DMS114 treated with DMSO at 0.1 percent for 48 hours (cell line): ENCODE data around the gene NPHP1.
"Not testable (repeated sequence)": the region's sequence is repeated elsewhere in the genome, so short reads cannot be mapped to it uniquely, and the experiment has no call there.

Experiments
- DNase-seq: peaks from one replicate; lab custom pipeline; 2025; ENCODE audit not compliant: unreplicated experiment; lab: John Stamatoyannopoulos, UW

Gene NPHP1

DNA sequence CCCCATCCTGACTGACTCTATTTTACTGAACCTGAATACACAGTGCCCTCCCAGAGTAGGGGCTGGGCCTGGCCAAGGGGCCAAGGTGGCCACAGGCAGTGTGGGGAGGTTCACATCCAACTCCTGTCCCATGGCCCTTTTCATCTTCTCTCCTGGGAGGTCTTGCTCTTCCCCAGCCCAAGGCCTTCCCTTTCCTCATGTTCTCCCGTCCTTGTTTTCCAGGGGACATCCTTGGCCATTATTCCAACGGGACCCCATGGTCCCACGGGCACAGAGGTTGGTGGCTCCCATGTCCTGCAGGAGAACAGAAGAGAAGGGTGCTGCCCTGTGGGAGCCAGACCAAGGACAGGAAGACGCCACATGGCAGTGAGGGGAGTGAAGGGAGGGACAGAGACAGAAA is 99.6 kb downstream of the NPHP1 start:
- DNase-seq, result no peak

DNA sequence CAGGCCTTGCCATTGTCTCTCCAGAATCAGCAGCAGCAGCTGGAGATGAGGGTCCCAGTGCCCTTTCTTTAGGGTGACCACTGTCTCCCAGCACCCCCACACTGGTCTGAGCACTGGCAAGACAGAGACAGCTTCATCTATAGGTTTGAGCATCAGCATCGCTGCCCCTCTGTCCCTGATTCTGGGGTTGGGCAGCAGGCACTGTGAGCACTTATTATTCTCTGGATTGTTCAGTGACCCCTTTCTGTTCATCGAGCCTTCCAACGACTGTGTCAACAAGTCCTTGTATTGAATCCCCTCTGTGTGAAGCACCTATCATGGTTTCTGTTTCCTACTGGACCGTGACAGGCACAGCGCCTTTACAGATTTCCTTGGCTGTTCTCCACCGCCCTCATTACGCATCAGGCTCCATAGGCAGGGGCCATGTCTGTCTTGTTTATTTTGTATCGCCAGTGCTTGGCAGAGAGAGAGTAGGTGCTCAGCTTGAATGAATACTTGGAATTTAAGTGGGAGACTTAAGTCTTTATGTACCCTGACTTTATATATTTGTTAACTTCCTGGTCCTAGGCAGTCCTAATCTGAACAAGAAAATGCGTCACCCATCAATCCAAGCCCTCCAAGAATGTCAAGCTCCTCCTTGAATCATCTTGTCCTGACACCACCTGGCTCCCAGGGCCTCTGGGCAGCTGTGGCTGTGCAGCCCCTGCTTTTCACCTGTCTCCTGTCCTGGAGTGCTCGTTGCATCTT is 100.6 kb downstream of the NPHP1 start:
- DNase-seq, result no peak

DNA sequence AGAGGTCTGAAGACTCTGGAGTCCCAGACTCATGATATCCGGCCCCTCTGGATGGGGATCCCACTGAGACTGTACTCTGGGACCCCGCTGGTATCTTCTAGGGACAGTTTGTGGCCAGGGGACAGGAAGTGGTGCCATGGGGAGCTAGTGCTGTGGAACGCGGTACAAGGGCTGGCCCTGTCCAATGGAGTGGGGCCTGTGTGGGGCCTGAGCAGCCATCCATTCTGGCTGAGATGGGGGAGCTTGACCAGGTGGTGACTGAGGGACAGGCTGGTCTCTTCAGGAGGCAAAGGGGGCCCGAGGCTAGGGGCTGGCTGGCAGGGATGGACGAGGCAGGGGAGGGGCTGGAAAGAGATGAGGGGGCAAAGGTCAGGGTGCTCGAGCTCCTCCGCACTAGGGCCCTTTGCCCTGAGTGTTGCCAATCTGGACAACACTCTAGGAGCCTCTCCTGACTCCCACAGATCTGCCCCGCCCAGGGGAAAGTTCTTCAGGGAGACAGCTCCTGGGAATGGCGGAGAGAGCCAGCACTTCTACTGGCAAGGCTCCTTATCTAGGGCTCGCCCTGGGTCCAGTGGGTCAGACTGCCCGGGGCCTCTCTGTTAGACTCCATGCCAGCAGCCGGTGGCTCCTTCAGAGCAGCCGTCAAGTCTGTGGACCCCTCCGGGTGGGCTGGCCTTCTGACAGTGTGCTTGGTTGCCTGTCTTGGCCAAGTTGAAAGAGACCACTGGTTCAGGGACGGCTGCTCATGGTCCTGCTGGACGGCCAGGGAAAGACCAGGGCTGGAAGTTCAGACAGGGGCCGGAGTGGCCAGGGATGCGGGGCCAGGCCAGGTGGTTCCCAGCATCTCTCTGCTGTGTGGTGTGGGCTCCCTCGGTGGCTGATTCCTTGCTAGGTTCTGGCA is 101.5 kb downstream of the NPHP1 start:
- DNase-seq, result no peak

DNA sequence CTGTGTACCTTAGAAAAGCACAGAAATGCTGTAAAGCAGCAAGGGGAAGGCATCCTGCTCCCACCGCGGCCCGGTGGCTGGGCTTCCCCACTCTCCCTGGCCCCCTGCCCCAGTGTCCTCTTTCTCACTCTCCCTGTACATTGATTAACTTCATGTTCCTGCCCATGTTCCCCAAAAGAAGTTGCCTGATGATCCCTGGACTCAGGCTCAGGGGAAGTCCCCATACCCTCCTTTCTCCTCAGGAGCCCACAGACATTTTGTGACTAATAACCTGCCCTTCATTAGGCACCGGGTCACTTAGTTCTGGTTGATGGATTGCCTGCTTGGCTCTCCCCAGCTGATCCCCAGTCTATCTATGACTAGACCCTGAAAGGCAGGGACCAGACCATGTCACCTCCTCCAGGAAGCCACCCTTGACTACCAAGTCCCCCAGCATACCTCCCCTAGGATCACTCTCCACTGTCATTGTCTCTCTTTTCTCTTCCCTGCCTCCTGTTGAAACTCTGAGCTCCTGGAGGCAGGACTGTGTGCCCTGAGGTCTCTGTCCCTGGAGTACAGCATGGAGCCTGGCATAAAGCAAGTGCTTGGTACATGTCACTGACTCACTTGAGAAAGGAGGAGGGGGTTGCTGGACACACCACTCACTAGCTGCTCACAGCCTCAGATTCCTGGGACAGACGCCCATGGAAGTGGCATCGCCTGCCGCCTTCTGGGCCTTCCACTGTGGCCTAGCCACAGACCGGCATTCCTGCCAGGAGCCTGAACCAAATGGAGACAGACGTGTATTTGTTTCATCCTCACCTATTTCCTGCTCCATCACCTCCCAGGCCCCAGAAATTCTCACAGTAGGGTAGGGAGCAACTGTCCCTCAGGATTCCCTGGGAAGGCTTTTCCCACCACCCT is 102.7 kb downstream of the NPHP1 start:
- no peak for DNase-seq

DNA sequence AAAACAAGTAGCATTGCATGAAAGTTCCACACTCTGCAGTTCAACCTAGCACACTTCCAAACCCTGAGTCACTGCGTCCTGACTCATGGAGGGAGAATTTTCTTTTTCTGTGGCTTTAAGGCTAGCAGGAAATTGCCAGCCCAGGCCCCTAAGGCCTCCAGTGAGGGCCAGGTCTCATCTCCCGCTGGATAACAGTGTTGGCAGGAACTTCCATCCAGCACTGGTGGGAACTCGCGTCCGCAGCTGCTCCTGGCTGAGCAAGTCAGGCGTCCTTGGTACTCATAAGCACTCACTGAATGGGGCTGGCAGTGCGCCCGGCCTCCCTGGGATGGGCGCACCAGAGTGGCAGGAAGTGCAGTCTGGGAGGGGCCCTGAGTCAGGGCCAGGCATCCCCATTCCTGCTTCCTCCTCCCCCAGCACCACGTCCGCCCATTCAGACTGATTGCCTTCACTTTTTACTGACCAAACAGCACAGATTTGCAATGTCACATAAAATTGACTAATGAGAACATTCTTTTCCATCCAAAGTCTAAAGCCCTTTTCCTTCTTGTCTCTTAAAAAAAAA is 103.5 kb downstream of the NPHP1 start:
- DNase-seq, result no peak

DNA sequence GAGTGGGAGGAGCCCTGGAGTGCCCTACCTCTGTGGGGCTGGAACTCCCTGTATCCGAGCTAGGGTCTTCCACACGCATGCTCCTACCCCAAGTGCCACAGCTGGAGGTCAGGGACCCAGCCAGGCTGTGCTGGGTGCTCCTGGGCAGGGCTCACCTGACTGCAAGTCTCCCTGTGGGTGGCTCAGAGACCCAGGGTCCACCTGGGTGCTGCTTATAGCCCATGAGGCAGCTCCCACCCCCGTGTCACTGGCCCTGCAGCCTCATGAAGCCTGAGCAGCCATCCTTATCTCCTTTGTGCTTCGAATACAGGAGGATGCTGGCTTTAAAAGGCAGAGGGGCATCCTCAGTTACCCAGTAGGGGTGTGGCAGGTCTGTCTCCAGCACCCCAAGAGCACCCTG is 103.9 kb downstream of the NPHP1 start:
- DNase-seq, result not testable (repeated sequence)

DNA sequence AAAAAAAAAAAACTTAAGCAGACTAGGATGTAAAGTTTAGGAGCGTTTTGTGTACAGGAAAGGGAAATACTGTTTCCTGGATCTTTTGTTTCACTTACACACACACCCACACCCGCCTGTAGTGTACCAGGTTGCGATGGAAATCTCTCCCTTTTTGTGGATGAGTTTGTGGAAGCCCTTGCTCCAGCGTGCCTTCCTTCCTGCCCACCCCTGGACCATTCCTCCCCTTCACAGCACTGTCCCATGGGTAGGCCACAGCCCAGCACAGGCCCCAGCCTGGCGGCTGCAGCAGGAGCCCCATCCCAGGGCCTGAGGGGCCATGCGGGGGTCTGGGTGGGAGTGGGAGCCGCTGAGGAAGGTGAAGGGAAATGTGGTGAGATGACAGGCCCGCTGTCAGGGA is 104.3 kb downstream of the NPHP1 start:
- DNase-seq, result no peak

DNA sequence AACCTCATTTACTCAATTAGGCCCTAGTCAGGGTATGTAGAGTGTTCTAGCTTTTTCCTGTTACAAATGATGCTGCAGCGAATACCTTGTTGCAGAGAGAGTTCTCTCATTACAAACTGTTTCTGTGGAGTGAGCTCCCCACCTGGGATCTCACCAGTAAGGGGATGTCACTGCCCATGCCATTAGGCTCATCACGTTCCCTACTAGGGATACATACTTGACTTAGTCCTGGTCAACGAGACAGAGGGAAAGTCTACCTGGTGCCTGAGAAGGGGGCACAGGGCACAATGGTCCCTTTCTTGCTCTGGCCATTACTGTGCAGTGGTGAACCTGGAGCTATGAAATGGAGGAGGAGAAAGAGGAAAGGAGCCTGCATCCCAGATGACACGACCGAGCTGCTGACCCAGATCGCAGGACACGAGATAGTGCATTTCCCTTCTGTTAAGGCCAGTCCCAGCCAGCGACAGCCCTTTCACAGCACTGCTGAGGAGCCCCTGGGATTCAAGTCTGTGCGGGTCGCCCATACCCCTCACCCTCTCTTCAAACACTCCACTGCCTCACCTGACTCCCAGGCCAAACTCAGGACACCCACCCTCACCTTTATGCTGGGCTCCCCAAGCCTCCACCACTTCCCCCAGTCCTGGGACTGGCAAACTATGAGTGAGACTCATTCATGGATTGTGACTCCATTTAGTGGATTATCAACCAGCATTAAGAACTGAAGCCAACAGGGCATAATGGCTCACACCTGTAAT is 105.2 kb downstream of the NPHP1 start:
- no peak for DNase-seq

DNA sequence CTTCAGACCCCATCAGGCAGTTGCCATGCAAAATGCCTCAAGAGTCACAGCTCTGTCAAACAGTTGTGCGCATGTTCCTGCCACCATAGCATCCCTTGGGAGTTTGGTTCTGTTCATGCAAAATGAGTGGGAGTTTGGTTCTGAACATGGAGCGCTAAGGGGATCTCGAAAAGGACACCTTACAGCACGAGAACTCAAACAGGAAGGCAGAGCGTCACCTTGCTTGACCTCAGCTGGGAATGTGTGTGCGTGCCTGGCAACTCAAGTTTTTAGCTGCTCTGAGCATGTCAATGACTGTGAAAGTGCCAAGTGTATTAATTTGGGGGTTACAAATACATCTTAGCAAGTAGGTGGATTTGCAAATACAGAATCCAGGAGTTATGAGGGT is 105.8 kb downstream of the NPHP1 start:
- no peak for DNase-seq

DNA sequence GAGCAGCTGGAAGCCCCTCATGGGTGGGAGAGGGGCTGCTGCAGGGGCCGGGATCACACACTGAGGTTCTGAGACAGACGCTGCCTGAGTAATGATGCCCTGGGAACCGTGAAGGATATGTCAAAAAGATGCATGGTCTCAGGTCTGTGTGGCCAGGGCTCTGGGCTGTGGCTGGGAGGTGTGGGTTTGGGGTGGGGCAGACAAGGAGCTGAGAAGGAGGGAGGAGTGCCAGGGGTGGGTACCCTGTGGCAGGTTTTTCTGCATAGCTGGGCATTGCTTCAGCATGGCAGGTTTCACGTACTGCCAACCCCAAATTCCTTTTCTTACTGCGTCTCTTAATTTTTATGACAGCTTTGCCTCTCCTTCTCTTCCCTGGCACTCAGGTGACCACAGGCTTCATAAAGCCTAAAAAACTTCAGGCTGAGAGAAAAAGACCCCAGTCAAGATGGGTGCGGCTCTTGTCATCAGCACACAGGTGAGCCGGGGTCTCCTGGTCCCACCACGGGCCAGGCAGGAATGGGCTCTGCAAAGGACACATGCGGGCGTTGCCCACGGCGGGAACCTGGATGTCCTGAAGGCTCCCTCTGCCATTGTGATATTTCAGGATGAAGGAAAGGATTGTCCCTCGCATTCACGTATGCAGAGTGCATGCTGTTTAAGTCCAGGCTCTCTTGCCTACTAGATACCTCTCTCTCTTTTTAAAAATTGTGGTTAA is 107.2 kb downstream of the NPHP1 start:
- no peak for DNase-seq

DNA sequence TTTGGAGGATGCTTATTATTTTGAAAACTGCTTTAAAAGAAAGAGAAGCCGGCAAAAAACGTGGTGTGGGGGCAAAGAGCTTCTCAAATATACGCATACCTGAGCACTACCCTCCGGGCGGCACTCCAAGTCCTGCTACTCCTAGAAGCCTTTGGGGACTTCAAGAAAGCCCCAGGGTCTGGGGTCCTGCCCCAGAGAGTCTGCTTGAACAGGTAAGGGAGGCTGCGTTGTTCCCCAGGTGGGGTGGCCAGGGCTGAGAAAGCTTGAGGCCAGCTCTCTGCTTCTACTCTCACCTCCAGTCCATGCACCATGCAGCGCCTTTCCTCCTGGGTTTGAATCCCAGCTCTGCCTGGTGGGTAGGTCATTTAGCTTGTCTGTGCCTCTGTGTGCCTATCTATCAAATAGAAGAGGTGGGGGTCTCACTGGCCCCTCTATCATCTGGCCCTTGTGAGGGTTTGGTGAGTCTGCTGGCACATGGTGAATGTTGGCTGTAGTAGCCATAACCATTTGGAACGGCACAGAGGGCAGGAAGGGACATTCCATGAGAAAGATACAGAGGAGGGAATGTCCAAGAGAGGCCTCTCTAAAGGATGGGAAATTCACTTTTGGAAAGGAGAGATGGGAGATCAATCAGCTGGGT is 108.7 kb downstream of the NPHP1 start:
- no peak for DNase-seq

DNA sequence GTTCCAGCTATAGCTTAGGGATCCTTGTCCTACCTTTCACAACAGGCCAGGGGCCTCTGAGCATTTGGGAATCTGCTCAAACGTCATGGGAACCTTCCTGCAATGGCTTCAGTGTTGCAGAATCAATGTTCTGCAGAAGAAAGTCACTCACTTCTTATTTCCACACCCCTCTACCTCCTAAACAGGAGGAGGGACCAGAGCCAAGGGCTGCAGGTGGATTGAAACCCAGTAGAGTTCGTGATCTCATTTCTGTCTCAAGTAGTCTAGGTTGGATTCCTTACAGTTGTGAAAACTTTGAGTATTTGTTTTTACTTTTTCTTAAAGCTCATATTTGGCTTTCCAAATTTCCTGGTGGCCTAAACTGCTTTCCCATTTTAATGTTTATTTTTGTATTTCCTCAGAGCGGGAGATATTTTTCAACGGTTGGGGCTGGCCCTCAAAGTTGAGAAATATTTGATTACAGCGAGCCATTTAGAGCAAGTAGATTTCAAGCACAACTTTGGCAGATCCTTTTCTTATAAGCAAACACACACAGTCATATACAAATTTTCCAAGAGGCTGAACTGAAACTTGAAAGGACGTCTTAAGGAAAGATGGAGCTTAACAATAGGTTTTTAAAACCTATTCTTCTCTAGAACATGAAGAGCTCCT is 109.8 kb downstream of the NPHP1 start:
- DNase-seq, result not testable (repeated sequence)

DNA sequence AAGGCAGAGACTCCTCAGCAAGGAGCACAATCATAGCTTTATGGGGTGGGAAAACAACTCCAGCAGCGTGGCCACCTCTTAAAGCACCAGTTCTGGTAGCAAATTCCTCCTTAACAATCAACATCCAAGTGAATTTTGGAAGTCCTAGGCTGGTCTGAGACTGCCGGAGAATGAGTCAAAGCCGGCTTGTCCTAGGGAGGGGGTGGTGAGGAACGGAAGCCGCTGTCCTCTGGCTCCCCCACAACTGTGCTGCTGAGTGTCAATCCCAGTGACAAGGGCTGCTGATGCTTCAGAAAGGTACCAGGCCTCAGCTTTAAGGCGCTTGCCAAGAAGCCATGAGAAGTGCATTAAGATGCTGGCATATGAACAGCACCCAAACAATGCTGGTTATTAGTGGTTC is 110.9 kb downstream of the NPHP1 start:
- not testable (repeated sequence) for DNase-seq

DNA sequence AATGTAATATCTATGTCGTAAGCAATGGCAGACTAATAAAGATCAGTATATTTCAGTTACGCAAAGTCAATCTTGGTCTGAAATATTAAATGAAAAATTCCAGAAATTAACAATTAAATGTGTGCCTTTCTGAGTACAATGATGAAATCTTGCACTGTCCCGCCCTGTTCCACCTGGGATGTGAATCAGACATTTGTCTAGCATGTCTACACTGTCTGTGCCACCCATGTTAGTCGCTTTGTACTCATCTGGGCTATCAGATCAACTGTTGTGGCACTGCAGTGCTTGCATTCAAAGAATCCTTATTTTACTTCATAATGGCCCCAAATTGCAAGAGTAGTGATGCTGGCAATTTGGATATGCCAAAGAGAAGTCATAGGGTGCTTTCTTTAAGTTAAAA is 114.6 kb downstream of the NPHP1 start:
- not testable (repeated sequence) for DNase-seq

DNA sequence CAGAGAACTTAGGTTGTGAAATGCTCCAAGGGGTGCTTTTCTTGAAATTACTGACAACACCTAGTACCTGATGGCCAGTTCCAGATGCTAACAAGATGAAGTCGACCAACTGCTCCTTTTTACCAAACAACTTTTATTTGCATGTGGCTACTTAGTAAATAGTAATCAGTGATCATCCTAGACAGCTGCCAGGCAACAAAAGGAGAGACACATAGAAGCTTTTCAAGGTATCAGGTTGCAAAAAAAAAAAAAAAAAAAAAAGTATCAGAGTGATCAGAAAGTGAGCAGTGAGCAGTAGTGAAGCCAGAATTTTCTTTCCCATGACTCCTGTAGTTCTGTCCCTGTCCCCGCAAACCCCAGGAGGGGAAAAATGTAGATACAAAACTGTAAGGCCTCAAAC is 121.1 kb downstream of the NPHP1 start:
- DNase-seq, result not testable (repeated sequence)

DNA sequence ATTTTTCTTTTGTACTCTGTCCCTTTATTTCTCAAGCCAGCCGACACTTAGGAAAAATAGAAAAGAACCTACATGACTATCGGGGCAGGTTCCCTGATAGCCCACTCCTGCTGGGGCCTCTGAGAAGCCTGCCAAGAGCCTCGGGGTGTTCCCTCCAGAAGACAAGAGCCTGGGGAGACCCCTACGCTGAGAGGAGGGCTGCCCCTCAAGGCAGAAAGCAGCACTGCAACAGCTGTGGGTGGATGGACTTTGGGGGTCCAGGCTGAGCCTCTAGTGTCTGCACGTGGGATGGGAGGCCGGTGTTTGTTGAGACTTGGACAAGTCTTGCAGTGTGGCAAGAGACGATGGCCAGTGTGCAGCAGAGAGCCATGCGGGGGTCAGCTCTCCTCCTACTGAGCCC is 121.7 kb downstream of the NPHP1 start:
- not testable (repeated sequence) for DNase-seq

DNA sequence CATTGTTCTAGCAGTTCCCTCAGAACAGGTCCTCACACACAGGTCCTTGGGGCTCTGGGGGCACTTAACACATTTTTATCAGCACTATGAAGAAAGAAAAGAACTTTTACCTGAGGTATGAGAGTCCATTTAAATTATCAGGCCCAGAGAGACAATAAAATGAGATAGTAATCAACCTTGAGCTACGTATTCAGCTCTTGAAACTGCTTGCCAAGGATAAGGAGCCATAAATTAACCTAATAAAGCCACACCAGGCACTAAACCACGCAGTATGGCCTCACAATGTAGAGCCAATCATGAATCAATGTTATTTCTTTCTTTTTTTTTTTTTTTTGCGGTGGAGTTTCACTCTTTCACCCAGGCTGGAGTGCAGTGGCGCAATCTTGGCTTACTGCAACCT is 126.7 kb downstream of the NPHP1 start:
- DNase-seq, result not testable (repeated sequence)

DNA sequence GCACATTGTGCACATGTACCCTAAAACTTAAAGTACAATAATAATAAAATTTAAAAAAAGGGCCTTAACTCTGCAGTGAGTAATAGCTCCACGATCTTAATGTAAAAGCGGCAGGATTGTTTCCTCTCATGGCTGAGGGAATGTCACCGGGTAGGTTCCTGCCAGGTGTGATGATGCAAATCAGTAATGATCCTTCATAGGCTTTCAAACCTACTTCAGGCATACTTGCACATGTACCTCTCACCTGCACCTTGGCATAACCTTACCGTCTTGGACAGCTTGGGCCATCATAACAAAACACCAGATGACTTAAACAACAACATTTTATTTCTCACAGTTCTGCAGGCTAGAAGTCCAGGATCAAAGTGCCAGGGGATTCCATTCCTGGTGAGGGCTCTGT is 128.9 kb downstream of the NPHP1 start:
- not testable (repeated sequence) for DNase-seq
